Mucosa of stomach (tissue), 1 donor: ENCODE results near the gene ADGRD1.

Experiments used
- H3K27me3 ChIP-seq: one replicate; pipeline ENCODE4 v1.7.0; 2013; ENCODE audit warnings: mild to moderate bottlenecking, low read length; ENCODE audit not compliant: control insufficient read depth, insufficient read depth
- H3K36me3 ChIP-seq: one replicate; pipeline ENCODE4 v1.7.0; 2013; ENCODE audit warnings: low read length; ENCODE audit not compliant: control insufficient read depth, insufficient read depth
- H3K4me1 ChIP-seq: one replicate; pipeline ENCODE4 v1.7.0; 2013; ENCODE audit warnings: mild to moderate bottlenecking, low read length; ENCODE audit not compliant: control insufficient read depth, insufficient read depth
- H3K4me3 ChIP-seq: one replicate; pipeline ENCODE4 v1.7.0; 2013; ENCODE audit warnings: low read length
- H3K9ac ChIP-seq: one replicate; pipeline ENCODE4 v1.7.0; 2013; ENCODE audit warnings: mild to moderate bottlenecking, low read length, moderate library complexity
- H3K9me3 ChIP-seq: one replicate; pipeline ENCODE4 v1.7.0; 2013; ENCODE audit warnings: mild to moderate bottlenecking, low read length, moderate library complexity; ENCODE audit not compliant: control insufficient read depth
- donor health status: Pancreatic carcinoma.

ADGRD1 gene

DNA sequence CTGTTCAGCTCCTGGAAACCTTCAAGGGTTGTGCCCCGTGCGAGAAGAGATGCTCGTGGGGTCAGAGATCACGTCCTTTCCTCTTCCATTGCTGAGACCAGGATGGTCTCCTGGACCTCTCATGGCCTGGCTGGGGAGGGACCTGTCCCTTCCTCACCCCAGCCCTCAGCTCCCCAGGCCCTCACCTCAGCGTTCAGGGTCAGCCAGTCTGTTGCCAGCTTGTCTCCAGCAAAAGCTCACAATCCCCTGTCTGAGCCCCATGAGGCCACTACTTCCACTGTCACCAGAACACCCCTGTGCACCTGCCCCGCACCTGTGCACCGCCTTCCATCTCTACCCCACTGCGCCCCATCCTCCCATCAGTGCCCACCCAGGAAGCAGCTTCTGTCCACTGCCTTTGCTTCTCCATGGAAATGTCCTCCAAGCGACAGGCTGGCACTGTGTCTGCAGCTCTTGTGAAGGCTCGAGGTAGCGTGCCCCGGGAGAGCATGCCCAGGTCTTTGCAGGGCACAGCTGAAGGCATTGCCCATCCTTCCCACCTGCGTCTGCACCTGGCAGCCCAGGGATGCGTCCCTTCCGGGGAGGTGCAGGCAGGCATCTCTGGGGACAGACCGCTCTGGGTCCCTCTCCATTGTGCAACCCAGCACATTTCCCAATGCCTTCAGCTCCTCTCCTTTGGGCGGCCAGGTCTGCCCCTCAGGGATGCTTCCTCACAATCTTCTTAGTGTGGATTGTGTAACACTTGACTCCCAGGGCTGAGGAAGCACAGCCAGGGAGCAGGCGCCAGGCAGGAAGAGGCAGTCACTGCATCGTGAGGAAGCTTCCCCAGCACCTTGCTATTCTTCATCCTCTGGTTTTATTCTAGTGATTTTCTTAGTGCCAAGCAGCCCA is 179.6 kb downstream of the ADGRD1 start:
- H3K4me3 ChIP-seq, result no peak overlapping the region
- no peaks in the 10 kb centered on the region for H3K4me1 ChIP-seq
- no peaks in the 10 kb centered on the region for H3K36me3 ChIP-seq
- no peaks in the 10 kb centered on the region for H3K9me3 ChIP-seq
- H3K9ac ChIP-seq, result no peak overlapping the region
- H3K27me3 ChIP-seq, result peaks cover 5% of the 10 kb centered on the region

DNA sequence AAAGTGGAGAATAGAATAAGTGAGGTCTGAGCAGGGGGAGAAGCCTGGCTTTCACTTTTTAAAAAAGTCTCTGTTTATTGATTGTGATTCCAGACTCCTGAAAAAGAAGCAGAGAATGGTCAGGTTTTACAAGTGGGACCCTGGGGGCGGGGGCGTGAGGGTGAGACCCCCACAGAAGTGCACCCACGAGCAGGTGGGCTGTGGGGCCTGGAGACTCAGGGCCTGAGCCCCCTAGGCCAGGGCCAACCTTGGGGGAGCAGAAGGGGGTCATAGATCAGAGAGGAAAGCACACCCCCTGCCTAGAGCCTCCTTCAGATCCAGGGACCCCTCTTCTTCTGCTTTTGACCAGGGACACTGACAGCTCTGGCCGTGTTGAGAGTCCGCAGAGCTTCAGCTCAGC is 180.3 kb downstream of the ADGRD1 start:
- Histone ChIP-seq H3K4me1 (no peaks in the 10 kb centered on the region), H3K27me3 (peaks cover 5% of the 10 kb centered on the region), H3K9ac (no peak overlapping the region), H3K9me3 (no peaks in the 10 kb centered on the region), H3K36me3 (no peaks in the 10 kb centered on the region), H3K4me3 (no peak overlapping the region)

DNA sequence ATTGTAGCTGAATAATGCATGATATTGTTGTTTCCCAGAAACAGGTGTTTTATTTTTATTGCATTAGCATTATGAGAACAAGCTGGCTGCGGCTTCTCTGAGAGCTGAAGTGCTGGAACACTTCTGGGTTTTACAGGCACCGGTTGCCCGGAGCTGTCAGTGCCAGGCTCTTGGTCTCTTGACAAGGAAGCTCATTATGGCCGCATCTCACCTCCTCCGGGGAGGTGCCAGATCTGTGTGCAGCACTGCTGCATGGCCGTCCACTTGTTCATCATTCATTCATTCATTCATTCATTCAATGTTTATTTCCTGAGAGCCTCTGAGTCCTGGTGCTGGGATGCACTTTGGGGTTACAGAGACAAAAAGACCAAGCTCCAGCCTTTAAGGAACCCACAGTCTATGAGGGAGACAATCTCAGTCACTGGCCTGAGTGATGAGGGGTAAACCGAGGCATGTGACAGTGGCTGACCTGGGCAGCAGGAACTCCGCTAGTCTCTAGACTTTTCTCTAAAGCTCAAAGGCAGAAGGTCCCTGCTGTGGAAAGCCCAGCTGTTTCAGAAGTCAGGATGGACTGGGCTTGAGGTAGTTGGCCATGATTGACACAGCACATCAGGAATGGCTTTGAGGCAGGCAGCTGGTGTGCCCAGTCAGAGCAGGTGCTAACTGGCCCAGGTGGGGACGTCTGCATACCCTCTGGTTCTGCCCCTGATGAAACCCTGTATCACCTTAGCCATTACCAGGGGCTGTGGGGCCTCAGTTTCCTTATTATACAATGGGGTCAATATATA is 181.0 kb downstream of the ADGRD1 start:
- no peak overlapping the region for H3K9ac ChIP-seq
- no peak overlapping the region for H3K4me3 ChIP-seq
- H3K36me3 ChIP-seq, result no peaks in the 10 kb centered on the region
- no peaks in the 10 kb centered on the region for H3K9me3 ChIP-seq
- peaks cover 5% of the 10 kb centered on the region for H3K27me3 ChIP-seq
- H3K4me1 ChIP-seq, result no peaks in the 10 kb centered on the region

DNA sequence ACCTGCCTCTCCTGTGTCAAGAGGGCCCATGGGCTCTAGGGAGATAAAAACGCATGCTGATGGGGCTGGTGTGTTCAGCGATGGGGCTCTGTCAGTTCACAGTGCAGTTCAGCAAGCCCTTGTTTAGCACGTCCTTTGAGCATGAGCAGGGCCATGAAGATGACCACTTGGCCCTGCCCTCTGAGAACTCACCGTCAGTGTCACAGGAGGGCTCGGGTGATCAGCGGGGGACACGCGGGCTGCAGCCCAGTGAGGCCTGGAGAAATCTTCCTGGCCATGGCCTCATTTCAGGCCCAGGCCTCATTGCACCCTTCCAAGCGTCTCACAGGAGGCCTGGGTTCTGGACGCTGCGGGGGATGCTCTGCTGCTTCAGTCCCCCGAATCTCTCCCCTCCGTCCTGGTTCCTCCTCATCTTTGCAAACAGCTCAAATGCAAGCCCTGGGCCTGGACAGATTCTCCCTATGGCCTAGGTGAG is 181.6 kb downstream of the ADGRD1 start:
- Histone ChIP-seq H3K4me3 (no peak overlapping the region), H3K27me3 (peaks cover 5% of the 10 kb centered on the region), H3K36me3 (no peaks in the 10 kb centered on the region), H3K9me3 (no peaks in the 10 kb centered on the region), H3K4me1 (no peaks in the 10 kb centered on the region), H3K9ac (no peak overlapping the region)

DNA sequence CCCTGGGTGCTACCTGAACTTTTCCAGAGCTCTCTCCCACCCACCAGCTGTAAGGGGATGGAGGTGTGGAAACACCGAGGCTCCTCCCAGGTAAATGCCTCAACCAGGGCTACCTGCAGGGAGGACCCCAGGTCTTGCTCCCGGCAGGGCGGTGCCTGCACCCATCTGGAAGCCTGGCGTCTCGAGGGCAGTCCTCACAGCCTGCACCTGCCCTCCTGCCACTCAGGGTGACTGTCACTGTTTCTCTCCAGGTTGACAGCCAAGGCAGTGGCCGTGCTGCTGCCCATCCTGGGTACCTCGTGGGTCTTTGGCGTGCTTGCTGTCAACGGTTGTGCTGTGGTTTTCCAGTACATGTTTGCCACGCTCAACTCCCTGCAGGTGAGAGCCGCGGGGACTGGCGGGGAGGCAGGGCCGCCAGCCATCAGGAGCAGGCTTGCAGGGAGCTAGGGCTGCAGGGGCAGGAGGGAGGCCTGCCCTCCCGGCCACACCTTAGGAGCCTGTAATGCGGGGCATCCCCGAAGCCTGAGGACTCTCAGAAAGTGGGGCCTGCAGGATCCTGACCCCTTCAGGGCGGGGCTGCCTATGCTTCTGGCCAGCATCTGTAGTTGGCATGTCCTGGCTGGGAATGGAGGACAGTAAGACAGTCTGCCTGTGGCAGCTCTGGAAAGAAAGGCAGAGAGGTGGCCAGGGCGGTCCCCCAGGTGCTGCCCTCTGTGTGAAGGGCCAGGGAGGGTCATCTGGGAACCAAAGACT is 182.3 kb downstream of the ADGRD1 start:
- Histone ChIP-seq H3K27me3 (peaks cover 5% of the 10 kb centered on the region), H3K4me1 (no peaks in the 10 kb centered on the region), H3K4me3 (no peak overlapping the region), H3K9me3 (no peaks in the 10 kb centered on the region), H3K36me3 (no peaks in the 10 kb centered on the region), H3K9ac (no peak overlapping the region)

DNA sequence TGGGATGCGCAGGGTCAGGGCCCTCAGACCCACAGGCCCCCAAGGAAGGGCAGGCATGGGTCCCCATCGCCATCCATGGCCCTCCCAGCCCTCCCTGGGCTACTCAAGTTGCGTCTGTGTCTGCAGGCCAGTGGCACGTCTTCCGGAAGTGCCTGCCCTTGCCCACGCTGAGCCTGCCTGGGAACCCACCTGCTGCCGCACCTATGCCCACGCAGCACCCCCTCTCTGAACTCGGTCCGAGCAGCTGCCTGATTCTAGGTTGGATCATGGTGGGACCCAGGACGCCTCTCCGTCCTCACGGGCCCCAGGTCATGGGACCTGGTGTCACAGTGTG is 182.8 kb downstream of the ADGRD1 start:
- Histone ChIP-seq H3K9ac (no peak overlapping the region), H3K27me3 (peaks cover 5% of the 10 kb centered on the region), H3K9me3 (no peaks in the 10 kb centered on the region), H3K4me1 (no peaks in the 10 kb centered on the region), H3K4me3 (no peak overlapping the region), H3K36me3 (no peaks in the 10 kb centered on the region)

DNA sequence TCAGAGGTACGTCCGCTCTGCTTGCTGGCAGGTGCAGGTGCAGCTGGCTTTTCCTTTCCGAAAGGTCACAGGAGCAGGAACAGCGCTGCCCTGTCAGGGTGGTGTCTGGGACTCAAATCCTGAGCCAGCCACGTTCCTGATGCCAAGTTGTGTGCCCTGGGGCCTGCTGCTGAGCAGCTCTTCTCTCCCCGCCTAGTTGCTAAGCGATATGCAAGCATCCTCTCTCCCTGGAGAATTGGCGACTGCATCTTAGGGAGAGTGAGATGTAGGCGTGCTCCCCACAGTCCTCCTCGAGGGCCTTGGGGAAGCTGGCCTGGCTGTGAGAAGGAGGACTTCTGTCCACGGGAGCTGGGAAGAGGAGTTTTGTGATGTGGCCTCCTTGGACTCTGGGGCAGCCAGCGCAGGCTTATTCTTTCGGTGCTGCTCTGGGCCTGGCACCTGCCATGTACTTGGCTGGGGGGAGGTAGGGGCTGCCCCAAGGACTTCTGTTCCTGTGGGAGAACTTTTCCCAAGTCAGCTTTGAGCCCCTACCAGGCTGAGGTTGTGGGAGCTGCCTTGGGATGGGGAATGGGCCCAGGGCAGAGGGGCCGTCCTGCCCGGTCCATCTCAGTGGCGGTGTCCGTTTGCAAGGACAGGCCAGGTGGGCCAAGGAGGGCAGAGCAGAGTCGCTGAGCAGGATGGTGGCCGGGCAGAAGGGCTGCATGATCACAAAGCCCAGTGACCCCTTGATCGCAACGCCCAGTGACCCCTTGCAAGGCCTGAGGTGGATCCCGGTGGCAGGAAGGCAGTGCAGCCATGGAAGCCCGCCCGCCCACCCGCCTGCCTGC is 183.5 kb downstream of the ADGRD1 start:
- Histone ChIP-seq H3K4me3 (no peak overlapping the region), H3K27me3 (peaks cover under 1% of the 10 kb centered on the region), H3K36me3 (no peaks in the 10 kb centered on the region), H3K9ac (no peak overlapping the region), H3K4me1 (no peaks in the 10 kb centered on the region), H3K9me3 (no peaks in the 10 kb centered on the region)

DNA sequence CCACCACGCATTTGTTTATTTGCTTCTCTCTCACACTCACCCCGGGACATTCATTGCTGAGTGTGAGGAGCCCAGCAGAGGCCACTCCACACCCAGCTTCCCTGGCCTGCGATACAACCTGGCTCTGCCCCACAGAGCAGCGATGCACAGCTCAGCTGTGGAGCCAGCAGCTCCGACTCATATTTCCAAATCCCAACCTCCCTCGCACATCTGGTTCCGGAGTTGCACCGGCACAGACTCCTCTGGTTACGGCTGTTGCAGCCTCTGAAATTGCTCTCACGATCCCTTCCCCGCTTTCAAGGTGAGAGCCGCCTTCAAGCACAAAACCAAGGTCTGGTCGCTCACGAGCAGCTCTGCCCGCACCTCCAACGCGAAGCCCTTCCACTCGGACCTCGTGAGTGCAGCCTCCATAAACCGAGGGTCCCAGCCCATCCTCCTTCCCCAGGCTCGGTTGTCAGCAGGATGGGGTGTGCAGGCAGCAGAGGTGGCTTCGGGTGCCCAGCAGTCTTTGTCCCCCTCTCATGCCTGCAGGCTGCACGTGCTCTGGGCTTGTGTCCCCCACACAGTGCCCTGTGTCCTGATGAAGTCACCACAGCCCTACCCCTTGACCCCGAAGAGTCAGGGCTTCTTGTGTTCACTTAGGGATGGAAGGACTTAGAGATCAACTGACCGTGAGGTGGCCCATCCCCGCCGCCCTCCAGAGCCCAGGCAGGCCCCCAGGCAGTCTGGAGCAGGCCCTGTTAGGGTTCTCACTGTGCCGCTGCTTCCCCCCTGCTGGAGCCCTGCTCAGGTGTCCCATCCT is 184.3 kb downstream of the ADGRD1 start:
- no peaks in the 10 kb centered on the region for H3K27me3 ChIP-seq
- H3K4me3 ChIP-seq, result no peak overlapping the region
- no peaks in the 10 kb centered on the region for H3K4me1 ChIP-seq
- H3K36me3 ChIP-seq, result no peaks in the 10 kb centered on the region
- H3K9ac ChIP-seq, result no peak overlapping the region
- H3K9me3 ChIP-seq, result no peaks in the 10 kb centered on the region

DNA sequence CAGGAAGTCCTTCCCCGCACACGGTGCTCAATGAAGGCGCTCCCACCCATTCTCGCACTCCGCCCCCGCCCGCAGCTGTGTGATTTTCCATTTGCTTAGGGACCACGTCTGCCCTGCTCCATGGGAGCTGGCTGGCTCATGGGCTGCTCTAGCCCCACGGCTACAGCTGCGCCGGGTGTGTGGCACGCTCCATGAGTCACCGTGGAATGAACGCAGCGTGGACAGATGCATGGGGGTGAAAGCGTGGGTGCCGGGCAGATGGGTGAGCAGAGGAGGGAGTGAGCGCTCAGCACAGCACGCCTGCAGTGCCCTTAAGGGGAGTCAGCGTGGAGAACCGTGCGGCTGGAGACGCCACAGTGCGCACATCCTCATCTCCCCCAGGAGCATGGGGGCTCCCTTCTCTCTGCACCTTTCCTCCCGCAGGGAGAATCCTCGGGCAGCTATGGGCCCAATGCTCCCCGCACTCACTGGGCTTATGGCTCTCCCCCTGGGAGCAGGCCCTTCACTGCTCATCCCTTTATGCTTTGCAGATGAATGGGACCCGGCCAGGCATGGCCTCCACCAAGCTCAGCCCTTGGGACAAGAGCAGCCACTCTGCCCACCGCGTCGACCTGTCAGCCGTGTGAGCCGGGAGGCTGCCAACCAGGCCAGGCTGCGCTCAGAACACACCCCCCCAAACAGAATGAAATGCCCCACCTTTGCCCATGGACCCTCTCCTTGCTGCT is 185.1 kb downstream of the ADGRD1 start:
- H3K9me3 ChIP-seq, result no peaks in the 10 kb centered on the region
- H3K36me3 ChIP-seq, result no peaks in the 10 kb centered on the region
- no peaks in the 10 kb centered on the region for H3K4me1 ChIP-seq
- H3K27me3 ChIP-seq, result no peaks in the 10 kb centered on the region
- H3K9ac ChIP-seq, result no peak overlapping the region
- H3K4me3 ChIP-seq, result no peak overlapping the region

DNA sequence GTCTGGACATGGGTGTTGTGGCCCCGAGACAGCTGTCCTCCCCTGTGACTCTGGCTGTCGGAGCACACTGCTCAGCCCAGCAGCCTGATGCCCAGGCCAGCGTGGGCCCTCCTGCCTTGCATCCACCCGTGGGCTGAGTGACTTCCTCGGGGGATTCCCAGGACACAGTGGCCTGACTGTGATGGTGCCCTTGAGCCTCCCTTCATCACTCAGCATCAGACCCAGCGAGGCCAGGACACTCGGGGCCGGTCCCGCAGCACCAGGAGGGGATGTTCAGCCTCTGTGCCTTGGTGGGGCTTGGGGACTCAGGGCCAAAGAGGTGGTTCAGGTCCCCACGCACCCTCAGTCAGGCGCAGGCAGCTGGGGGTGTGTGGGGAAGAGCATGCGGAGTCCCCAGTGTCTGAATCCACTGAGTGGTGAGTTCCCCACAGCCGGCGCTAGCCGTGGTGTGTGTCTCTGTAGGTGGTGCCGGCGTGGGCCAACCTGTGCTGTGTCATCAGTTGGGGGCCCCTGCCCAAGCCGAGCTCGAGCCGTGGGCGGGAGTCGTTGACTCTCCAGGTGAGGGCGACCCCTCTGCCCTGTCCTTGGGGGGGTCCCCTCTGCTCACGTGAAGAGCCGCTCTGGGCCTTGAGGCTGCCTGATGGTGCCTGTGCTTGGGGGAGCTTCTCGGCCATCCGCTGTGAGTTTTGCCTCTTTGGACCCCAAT is 185.8 kb downstream of the ADGRD1 start:
- no peaks in the 10 kb centered on the region for H3K9me3 ChIP-seq
- no peaks in the 10 kb centered on the region for H3K36me3 ChIP-seq
- H3K9ac ChIP-seq, result no peak overlapping the region
- no peaks in the 10 kb centered on the region for H3K4me1 ChIP-seq
- H3K4me3 ChIP-seq, result no peak overlapping the region
- H3K27me3 ChIP-seq, result no peaks in the 10 kb centered on the region
